Measurements from ENCODE around the gene HNRNPH2.

The HNRNPH2 gene

DNA sequence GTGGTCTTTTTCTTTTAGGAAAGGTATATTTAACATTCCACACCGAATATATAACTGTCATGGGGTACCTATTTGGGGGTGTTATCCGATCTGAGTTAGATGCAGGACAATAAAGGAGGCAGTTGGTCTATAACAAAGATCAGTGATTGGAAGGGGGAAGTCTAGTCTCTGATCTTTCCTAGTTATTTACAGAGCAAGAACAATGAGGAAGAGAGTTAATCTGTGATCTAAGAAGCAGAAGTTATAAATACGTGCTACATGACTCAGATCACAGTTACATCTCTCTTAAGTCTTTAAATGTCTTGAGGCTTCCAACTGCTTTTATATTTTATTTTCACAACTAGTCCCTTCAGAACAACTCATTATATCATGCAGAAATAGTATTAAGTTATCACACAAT is 44.0 kb downstream of the HNRNPH2 start:
- no peak for DNase-seq (ENCODE audit: low read depth in 3 of 3, low spot score in 1 of 3)

DNA sequence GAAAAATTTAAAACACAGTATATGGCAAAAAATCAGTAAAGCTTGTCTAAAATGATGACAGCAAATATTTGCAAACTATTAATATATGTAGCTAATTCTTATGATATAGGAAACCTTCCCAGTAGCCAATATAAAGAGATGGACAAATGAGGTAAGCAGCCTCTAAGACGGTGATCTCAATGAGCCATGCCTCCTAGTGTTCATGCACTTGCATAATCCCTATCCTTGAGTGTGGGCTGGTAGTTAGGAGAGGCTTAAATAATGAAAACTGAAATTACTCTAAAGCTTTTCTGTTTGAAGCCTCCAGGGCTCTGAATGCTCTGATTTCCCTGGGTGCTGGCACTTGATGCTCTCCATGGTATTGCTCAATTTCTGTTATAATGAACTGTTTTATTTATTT is 52.6 kb downstream of the HNRNPH2 start:
- DNase-seq (ENCODE audit: low read depth in 3 of 3, low spot score in 1 of 3) = no peak

DNA sequence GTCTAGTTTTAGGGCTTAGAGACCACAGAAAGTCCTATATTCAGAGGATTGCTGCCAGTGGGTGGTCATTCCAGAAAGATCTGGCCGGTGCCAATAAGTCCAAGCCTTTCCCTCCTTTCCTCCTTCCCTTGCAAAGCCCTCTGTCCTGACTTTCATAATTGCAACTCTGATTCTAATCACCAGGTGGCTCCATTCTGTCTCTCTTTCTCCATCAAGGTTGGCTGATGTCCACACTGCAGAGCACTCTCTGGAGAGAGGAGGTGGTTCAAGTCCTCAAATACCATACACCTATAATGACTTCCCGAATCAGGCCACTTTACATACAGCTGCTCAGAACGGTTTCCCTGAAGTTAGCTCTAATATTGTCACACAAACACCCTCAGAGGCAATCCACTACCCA is 54.9 kb downstream of the HNRNPH2 start:
- no peak for DNase-seq (ENCODE audit: low read depth in 3 of 3, low spot score in 1 of 3)
